OCI-LY7 (cell line): Measurements from ENCODE around the gene GAS6.

Experiments used
- EZH2phosphoT487 ChIP-seq: fragments of 200-600 bp; sonication (generic); IDR thresholded peaks from 2 replicates; pipeline ENCODE4 v1.6.1; 2018; ENCODE audit warnings: low read depth, borderline replicate concordance, mild to moderate bottlenecking, mixed run types, antibody characterized with exemption, low read length, moderate library complexity, mixed read lengths
- TF ChIP-seq, protein P1 (sequence below): fragments of 200-600 bp; sonication (generic); conservative IDR thresholded peaks from 2 replicates; pipeline ENCODE4 v1.5.1; 2014; ENCODE audit warnings: mild to moderate bottlenecking, antibody characterized with exemption, low read length, moderate library complexity, mixed read lengths

DNA sequence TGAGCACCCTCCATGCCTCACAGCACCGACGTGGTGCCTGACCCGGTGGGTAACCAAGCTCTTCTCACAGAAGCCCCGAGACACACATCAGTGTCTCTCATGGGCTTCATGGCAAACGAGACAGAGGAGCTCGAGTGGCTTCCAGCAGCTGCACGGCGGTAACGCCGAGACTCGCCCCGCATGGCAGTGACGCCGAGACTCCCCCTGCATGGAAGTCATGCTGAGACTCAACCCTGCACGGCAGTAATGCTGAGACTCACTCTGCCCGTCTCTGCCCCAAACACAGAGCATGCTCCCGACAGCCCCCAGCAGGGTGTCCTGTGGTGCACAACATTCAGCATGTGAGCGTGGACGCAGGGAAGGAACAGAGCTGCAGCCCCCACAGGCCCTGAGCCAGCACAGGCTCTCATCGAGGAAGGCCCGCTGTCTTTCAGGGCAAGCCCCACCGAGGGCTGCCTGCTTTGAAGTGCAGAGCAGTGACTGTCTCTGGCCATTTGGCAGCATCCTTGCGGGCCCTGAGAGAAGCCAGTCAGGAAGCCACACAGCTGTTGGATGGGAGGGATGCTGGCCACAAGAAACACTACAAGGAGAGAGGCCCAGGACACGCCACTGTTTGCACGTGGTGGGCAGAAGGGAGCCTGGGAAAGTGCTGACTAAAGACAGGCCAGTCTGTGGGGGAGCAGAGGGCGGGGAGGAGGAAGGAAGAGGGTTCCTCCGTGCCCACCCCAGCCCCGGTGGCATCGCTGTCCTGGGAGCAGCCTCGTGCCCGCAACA is 9.5 kb downstream of the GAS6 start:
- TF ChIP-seq, protein P1, sequence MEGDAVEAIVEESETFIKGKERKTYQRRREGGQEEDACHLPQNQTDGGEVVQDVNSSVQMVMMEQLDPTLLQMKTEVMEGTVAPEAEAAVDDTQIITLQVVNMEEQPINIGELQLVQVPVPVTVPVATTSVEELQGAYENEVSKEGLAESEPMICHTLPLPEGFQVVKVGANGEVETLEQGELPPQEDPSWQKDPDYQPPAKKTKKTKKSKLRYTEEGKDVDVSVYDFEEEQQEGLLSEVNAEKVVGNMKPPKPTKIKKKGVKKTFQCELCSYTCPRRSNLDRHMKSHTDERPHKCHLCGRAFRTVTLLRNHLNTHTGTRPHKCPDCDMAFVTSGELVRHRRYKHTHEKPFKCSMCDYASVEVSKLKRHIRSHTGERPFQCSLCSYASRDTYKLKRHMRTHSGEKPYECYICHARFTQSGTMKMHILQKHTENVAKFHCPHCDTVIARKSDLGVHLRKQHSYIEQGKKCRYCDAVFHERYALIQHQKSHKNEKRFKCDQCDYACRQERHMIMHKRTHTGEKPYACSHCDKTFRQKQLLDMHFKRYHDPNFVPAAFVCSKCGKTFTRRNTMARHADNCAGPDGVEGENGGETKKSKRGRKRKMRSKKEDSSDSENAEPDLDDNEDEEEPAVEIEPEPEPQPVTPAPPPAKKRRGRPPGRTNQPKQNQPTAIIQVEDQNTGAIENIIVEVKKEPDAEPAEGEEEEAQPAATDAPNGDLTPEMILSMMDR: no peak
- no peak for TF ChIP-seq EZH2phosphoT487
